Renal pelvis (tissue), 4 donors: Measurements from ENCODE around the gene PVRIG. TPM values are rescaled to one million over a fixed set of nuclear protein-coding genes. Genes with fewer than 3 reads are reported as not detected.
"Not testable (repeated sequence)": the region's sequence is repeated elsewhere in the genome, so short reads cannot be mapped to it uniquely, and the experiment has no call there.

Experiments used
- DNase-seq: peaks from one replicate; pipeline ENCODE4 v3.0.0-alpha.2; 2013
- polyA plus RNA-seq, 3 donors: library from polyadenylated mRNA; unstranded; fragments of 120-200 nt; gene quantifications; one replicate each; pipeline ENCODE4 v1.2.1, GENCODE V29; 2013; ENCODE audit not compliant: insufficient read length in 3 of 3

PVRIG gene
- polyA plus RNA-seq, 3 donors = 2.0 to 9.2 (median 8.1) TPM

GRCh38 chr7:100234660-100235317 lies 15.0 kb downstream of the PVRIG start:
- DNase-seq = not testable (repeated sequence)

GRCh38 chr7:100239975-100240374 lies 20.2 kb downstream of the PVRIG start:
- not testable (repeated sequence) for DNase-seq

- DNase-seq = not testable (repeated sequence)
Measured at GRCh38 chr7:100243385-100243784, 23.6 kb downstream of the PVRIG start.

- not testable (repeated sequence) for DNase-seq
Measured at GRCh38 chr7:100244988-100245605, 25.3 kb downstream of the PVRIG start.

- DNase-seq = not testable (repeated sequence)
Measured at GRCh38 chr7:100246121-100246864, 26.5 kb downstream of the PVRIG start.

GRCh38 chr7:100246865-100247137 lies 27.1 kb downstream of the PVRIG start:
- not testable (repeated sequence) for DNase-seq

GRCh38 chr7:100247152-100247757 lies 27.5 kb downstream of the PVRIG start:
- DNase-seq = peak; percentile 82

GRCh38 chr7:100248483-100248882 lies 28.7 kb downstream of the PVRIG start:
- DNase-seq = no peak

- no peak for DNase-seq
Measured at GRCh38 chr7:100257017-100257416, 37.3 kb downstream of the PVRIG start.

- DNase-seq = not testable (repeated sequence)
Measured at GRCh38 chr7:100259984-100260383, 40.2 kb downstream of the PVRIG start.

GRCh38 chr7:100262896-100263295 lies 43.1 kb downstream of the PVRIG start:
- not testable (repeated sequence) for DNase-seq

- DNase-seq = not testable (repeated sequence)
Measured at GRCh38 chr7:100264223-100264622, 44.5 kb downstream of the PVRIG start.

- DNase-seq = not testable (repeated sequence)
Measured at GRCh38 chr7:100264669-100265165, 45.0 kb downstream of the PVRIG start.

GRCh38 chr7:100265851-100266250 lies 46.1 kb downstream of the PVRIG start:
- not testable (repeated sequence) for DNase-seq

GRCh38 chr7:100266576-100267354 lies 47.0 kb downstream of the PVRIG start:
- no peak for DNase-seq

GRCh38 chr7:100267648-100268047 lies 47.9 kb downstream of the PVRIG start:
- no peak for DNase-seq

- not testable (repeated sequence) for DNase-seq
Measured at GRCh38 chr7:100268882-100269281, 49.1 kb downstream of the PVRIG start.

GRCh38 chr7:100269306-100270045 lies 49.7 kb downstream of the PVRIG start:
- not testable (repeated sequence) for DNase-seq

GRCh38 chr7:100270046-100270918 lies 50.5 kb downstream of the PVRIG start:
- not testable (repeated sequence) for DNase-seq
